ENCODE measurements around the gene NFKBIE. TPM values are rescaled to one million over a fixed set of nuclear protein-coding genes. Genes with fewer than 3 reads are reported as not detected.

Gene NFKBIE
- total RNA-seq, 1 experiment from 2014 or later, result 24.9 TPM

- H3K27me3 ChIP-seq (ENCODE audit: control insufficient read depth, insufficient read depth, low read length), result no peaks in the 10 kb centered on the region
- CTCF ChIA-PET, result interaction anchor here (0.6 kb wide), 1 partner anchor 14 kb away, joined by 5 read pairs; no protein-coding TSS in a partner anchor
- no peaks in the 10 kb centered on the region for H3K9me3 ChIP-seq (ENCODE audit: control insufficient read depth, insufficient read depth, low read depth, low read length)
- TSS peak; percentile 16 for BruUV-seq (replicated peaks)
- H3K27ac ChIP-seq (ENCODE audit: low read length), result peak overlapping the region; percentile 92
- POLR2A ChIA-PET, result no interaction called here
- in situ Hi-C loops (cut with HindIII; ENCODE audit: low pct_unique_long_range_greater_than_20kb, low sequenced_read_pairs), result no loop called here
- ATAC-seq, result no peak
- DNase-seq (ENCODE audit: low read depth, low spot score), result no peak
- TF ChIP-seq CTCF (IDR thresholded peaks at IDR 0.05) (peak; percentile 11; the same call in 1 of the 2 replicates), SIN3A (IDR thresholded peaks at IDR 0.05; ENCODE audit: borderline replicate concordance, insufficient read depth, low read depth, low read length) (no peak)
- intact Hi-C loops (cut with micrococcal nuclease; ENCODE audit: unreplicated experiment), result loop anchor here (5.0 kb wide), 1 partner anchor 64 kb away; no protein-coding TSS in a partner anchor
- peaks cover 3% of the 10 kb centered on the region; the same call in 1 of the 2 replicates for H3K36me3 ChIP-seq (ENCODE audit: control insufficient read depth, insufficient read depth, low read length)
- peaks cover 60% of the 10 kb centered on the region for H3K4me1 ChIP-seq (ENCODE audit: control insufficient read depth, insufficient read depth, low read length)
- H3K4me3 ChIP-seq (ENCODE audit: low read depth in 2 of 2, low read length in 2 of 2), result no peak overlapping the region
These were observed 29.3 kb downstream of the NFKBIE start for GRCh38 chr6:44235891-44236516.

- no TSS peak for BruUV-seq (replicated peaks)
- Histone ChIP-seq H3K9me3 (ENCODE audit: control insufficient read depth, insufficient read depth, low read depth, low read length) (no peaks in the 10 kb centered on the region), H3K27me3 (ENCODE audit: control insufficient read depth, insufficient read depth, low read length) (no peaks in the 10 kb centered on the region), H3K4me1 (ENCODE audit: control insufficient read depth, insufficient read depth, low read length) (peaks cover 61% of the 10 kb centered on the region), H3K4me3 (ENCODE audit: low read depth in 2 of 2, low read length in 2 of 2) (no peak overlapping the region), H3K27ac (ENCODE audit: low read length) (peak overlapping the region; percentile 92), H3K36me3 (ENCODE audit: control insufficient read depth, insufficient read depth, low read length) (peaks cover 7% of the 10 kb centered on the region)
- TF ChIP-seq POLR2AphosphoS5 (IDR thresholded peaks at IDR 0.05; ENCODE audit: low read depth, low read length) (no peak), SIN3A (IDR thresholded peaks at IDR 0.05; ENCODE audit: borderline replicate concordance, insufficient read depth, low read depth, low read length) (no peak), TCF7L2 (IDR thresholded peaks at IDR 0.05; ENCODE audit: low read depth, low read length) (no peak), CTCF (IDR thresholded peaks at IDR 0.05) (no peak), REST (IDR thresholded peaks at IDR 0.05; ENCODE audit: insufficient read depth in 1 of 2, low read depth in 2 of 2, low read length in 1 of 2) (no peak)
- intact Hi-C loops (cut with micrococcal nuclease; ENCODE audit: unreplicated experiment), result loop anchor here (5.0 kb wide), 1 partner anchor 63 kb away; no protein-coding TSS in a partner anchor
- ChIA-PET POLR2A (interaction anchor here (0.6 kb wide), 1 partner anchor 11 kb away, joined by 3 read pairs; no protein-coding TSS in a partner anchor), CTCF (interaction anchor here (0.6 to 1.7 kb wide), 4 partner anchors 14 to 62 kb away, joined by 4 to 7 read pairs (median 4); no protein-coding TSS in a partner anchor)
- DNase-seq (ENCODE audit: low read depth, low spot score) (no peak), ATAC-seq (no peak)
- in situ Hi-C loops (cut with HindIII; ENCODE audit: low pct_unique_long_range_greater_than_20kb, low sequenced_read_pairs), result no loop called here
These were observed 30.1 kb downstream of the NFKBIE start for GRCh38 chr6:44235269-44235668.

All from Panc1 (cell line).